HEK293T (cell line): ENCODE results near the gene PATL2.
"Not testable (repeated sequence)": the region's sequence is repeated elsewhere in the genome, so short reads cannot be mapped to it uniquely, and the experiment has no call there.

Experiments used
- CTCF ChIA-PET: fragments of 350-600 bp; formaldehyde crosslinking; extraction: SDS; loops from one replicate; lab custom pipeline; 2021; ENCODE audit warnings: antibody characterized with exemption, inconsistent platforms; lab: Yijun Ruan, JAX
- POLR2A ChIA-PET: fragments of 350-600 bp; formaldehyde crosslinking; extraction: SDS; loops from one replicate; lab custom pipeline; 2020; ENCODE audit warnings: antibody characterized with exemption, inconsistent platforms; lab: Yijun Ruan, JAX
- DNase-seq: peaks from one replicate; pipeline ENCODE4 v3.0.0; 2012; ENCODE audit warnings: mixed read lengths; ENCODE audit errors: extremely low spot score
- ARNT ChIP-seq: fragments of 450-650 bp; IDR thresholded peaks from 2 replicates; pipeline ENCODE4 v1.6.1; 2017; ENCODE audit warnings: mild to moderate bottlenecking
- BHLHE40 ChIP-seq: fragments of 450-650 bp; IDR thresholded peaks from 2 replicates; pipeline ENCODE4 v1.6.1; 2016; ENCODE audit warnings: mild to moderate bottlenecking, moderate library complexity, borderline replicate concordance
- CTBP1 ChIP-seq: fragments of 450-650 bp; IDR thresholded peaks from 2 replicates; pipeline ENCODE4 v1.6.1; 2016; ENCODE audit warnings: borderline replicate concordance
- ELF4 ChIP-seq: fragments of 450-650 bp; IDR thresholded peaks from 2 replicates; pipeline ENCODE4 v1.6.1; 2017; ENCODE audit warnings: antibody characterized with exemption
- FOXA1 ChIP-seq: fragments of 450-650 bp; IDR thresholded peaks from 2 replicates; pipeline ENCODE4 v1.6.1; 2016; ENCODE audit warnings: mild to moderate bottlenecking
- FOXK2 ChIP-seq: fragments of 450-650 bp; IDR thresholded peaks from 2 replicates; pipeline ENCODE4 v1.6.1; 2016; ENCODE audit warnings: mild to moderate bottlenecking
- FOXM1 ChIP-seq: fragments of 450-650 bp; IDR thresholded peaks from 2 replicates; pipeline ENCODE4 v1.6.1; 2017; ENCODE audit warnings: mild to moderate bottlenecking, borderline replicate concordance
- HDGF ChIP-seq: fragments of 450-650 bp; IDR thresholded peaks from 2 replicates; pipeline ENCODE4 v1.6.1; 2017; ENCODE audit warnings: antibody characterized with exemption, borderline replicate concordance
- L3MBTL2 ChIP-seq: fragments of 450-650 bp; conservative IDR thresholded peaks from 2 replicates; pipeline ENCODE4 v1.6.1; 2016; ENCODE audit warnings: mild to moderate bottlenecking
- LEF1 ChIP-seq: fragments of 450-650 bp; IDR thresholded peaks from 2 replicates; pipeline ENCODE4 v1.6.1; 2017; ENCODE audit warnings: mild to moderate bottlenecking, borderline replicate concordance
- NFRKB ChIP-seq: fragments of 450-650 bp; IDR thresholded peaks from 2 replicates; pipeline ENCODE4 v1.6.1; 2016; ENCODE audit warnings: mild to moderate bottlenecking, moderate library complexity
- SP1 ChIP-seq: fragments of 450-650 bp; IDR thresholded peaks from 2 replicates; pipeline ENCODE4 v1.6.1; 2017
- SUZ12 ChIP-seq: fragments of 450-650 bp; IDR thresholded peaks from 2 replicates; pipeline ENCODE4 v1.6.1; 2016; ENCODE audit warnings: mild to moderate bottlenecking
- TARDBP ChIP-seq: fragments of 450-650 bp; IDR thresholded peaks from 2 replicates; pipeline ENCODE4 v1.6.1; 2016
- ZNF384 ChIP-seq: fragments of 450-650 bp; IDR thresholded peaks from 2 replicates; pipeline ENCODE4 v1.6.1; 2016
- TF ChIP-seq, protein P1 (sequence below): fragments of 450-650 bp; IDR thresholded peaks from 2 replicates; pipeline ENCODE4 v1.6.1; 2016

PATL2 gene

DNA sequence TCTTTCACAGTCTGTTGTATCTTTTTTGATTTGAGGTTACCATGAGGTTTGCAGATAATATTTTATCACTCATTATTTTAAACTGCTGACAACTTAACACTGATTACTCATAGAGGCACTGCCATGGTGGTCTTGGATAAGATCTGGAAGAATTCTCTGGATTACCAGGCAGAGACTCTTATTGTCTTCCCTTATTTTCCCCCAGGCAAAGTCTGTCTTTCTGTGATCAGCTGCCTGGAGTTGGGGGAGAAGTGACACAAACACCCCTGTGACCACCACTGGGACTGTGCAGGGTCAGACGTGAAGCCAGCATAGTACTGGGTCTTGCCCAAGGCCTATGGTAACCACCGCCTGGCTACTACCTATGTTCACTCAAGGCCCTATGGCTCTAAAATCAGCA, 4.7 kb downstream of the PATL2 start:
- TF ChIP-seq CTBP1: no peak
- TF ChIP-seq FOXM1: no peak
- TF ChIP-seq L3MBTL2: no peak
- TF ChIP-seq LEF1: no peak
- no peak for TF ChIP-seq BHLHE40
- no peak for TF ChIP-seq ELF4
- ChIA-PET CTCF (interaction anchor here (0.7 to 1.4 kb wide), 2 partner anchors 32 to 215 kb away, joined by 3 to 4 read pairs; no protein-coding TSS in a partner anchor), POLR2A (no interaction called here)
- DNase-seq: no peak

DNA sequence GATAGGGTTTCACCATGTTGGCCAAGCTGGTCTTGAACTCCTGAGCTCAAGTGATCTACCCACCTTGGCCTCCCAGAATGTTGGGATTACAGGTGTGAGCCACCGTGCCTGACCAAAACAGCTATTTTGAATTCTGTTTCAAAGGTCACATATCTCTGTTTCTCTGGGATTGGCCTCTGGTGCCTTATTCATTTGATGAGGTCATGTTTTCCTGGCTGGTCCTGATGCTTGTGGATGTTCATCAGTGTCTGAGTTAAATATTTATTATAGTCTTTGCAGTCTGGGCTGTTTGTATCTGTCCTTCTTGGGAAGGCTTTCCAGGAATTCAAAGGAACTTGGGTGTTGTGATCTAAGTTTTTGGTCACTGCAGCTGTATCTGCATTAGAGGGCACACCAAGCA, 5.1 kb downstream of the PATL2 start:
- TF ChIP-seq FOXK2 (no peak), SP1 (no peak), HDGF (no peak), ELF4 (no peak), FOXA1 (no peak), BHLHE40 (no peak), ARNT (no peak), FOXM1 (no peak)
- TF ChIP-seq, protein P1, sequence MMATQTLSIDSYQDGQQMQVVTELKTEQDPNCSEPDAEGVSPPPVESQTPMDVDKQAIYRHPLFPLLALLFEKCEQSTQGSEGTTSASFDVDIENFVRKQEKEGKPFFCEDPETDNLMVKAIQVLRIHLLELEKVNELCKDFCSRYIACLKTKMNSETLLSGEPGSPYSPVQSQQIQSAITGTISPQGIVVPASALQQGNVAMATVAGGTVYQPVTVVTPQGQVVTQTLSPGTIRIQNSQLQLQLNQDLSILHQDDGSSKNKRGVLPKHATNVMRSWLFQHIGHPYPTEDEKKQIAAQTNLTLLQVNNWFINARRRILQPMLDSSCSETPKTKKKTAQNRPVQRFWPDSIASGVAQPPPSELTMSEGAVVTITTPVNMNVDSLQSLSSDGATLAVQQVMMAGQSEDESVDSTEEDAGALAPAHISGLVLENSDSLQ: no peak
- DNase-seq: no peak
- CTCF ChIA-PET: interaction anchor here (1.4 kb wide), 1 partner anchor 33 kb away, joined by 3 read pairs; no protein-coding TSS in a partner anchor
- POLR2A ChIA-PET: interaction anchor here (1.0 kb wide), 1 partner anchor 43 kb away, joined by 3 read pairs; no protein-coding TSS in a partner anchor

DNA sequence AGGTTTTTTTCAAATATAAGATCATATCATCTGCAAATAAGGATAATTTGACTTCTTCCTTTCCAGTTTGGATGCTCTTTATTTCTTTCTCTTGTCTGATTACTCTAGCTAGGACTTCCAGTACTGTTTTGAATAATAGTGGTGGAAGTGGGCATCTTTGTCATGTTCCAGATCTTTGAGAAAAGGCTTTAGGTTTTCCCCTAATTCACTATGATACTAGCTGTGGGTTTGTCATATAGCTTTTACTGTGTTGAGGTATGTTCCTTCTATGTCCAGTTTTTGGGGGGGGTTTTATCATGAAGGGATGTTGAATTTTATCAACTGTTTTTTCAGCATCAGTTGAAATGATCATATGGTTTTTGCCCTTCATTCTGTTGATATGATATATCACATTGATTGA, 10.4 kb downstream of the PATL2 start:
- CTCF ChIA-PET, POLR2A ChIA-PET, DNase-seq: not testable (repeated sequence)

DNA sequence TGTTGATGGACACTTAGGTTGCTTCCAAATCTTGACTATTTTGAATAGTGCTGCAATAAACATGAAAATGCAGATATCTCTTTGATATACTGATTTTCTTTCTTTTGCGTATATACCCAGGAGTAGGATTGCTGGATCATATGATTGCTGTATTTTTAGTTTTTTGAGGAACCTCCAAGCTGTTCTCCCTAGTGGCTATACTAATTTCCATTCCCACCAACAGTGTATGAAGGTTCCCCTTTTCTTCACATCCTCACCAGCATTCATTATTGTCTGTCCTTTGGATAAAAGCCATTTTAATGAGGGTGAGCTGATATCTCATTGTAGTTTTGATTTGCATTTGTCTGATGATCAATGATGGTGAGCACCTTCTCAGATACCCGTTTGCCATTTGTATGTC, 12.5 kb downstream of the PATL2 start:
- ChIA-PET POLR2A (no interaction called here), CTCF (no interaction called here)
- DNase-seq: no peak
- no peak for TF ChIP-seq BHLHE40
- TF ChIP-seq ARNT: no peak
- TF ChIP-seq L3MBTL2: no peak
- no peak for TF ChIP-seq HDGF

DNA sequence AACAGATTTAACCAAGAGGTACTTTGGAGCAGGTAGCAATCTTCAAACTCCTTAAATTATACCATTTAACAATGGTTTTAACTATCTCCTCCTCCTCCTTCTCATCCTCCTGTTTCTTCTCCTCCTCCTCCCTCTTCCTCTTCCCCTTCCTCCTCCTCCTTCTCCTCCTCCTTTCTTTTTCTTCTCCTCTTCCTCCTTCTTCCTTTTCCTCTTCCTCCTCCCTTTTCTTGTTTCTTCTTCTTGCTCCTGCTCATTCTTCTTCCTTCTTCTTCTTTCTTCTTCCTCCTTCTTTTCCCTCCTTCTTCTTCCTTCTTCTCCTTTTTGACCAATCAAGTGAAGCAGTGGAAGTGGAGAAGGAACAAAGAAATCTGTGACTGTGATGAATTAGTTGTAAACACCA, 14.1 kb downstream of the PATL2 start:
- no peak for TF ChIP-seq FOXK2
- TF ChIP-seq, protein P1: no peak
- no peak for TF ChIP-seq ELF4
- TF ChIP-seq CTBP1: no peak
- TF ChIP-seq ARNT: no peak
- TF ChIP-seq NFRKB: no peak
- no peak for TF ChIP-seq HDGF
- no peak for TF ChIP-seq LEF1
- no peak for TF ChIP-seq ZNF384
- TF ChIP-seq SUZ12: no peak
- no peak for TF ChIP-seq L3MBTL2
- no peak for TF ChIP-seq SP1
- TF ChIP-seq BHLHE40: no peak
- TF ChIP-seq TARDBP: no peak
- no peak for TF ChIP-seq FOXM1
- ChIA-PET POLR2A (interaction anchor here (0.7 to 1.2 kb wide), 2 partner anchors 15 to 32 kb away, joined by 4 to 5 read pairs; no protein-coding TSS in a partner anchor), CTCF (no interaction called here)
- DNase-seq: no peak

DNA sequence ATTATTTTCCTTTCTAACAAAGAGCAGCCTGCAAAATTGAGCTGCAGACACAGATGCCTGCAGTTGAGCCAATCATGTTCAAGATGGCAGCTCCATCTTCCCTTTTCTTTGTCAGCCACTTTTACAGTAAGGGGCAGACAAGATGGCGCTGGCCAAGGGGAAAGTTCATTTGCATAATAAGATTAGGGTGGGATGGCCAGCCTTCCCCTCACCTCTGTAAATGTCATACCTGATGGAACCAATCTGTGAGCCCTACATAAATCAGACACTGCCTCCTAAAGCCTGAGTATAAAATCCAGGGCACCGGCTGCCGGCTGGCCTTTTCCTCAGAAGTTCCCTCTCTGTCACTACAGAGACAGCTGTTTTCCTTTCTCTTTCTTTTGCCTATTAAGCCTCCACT, 15.8 kb downstream of the PATL2 start:
- CTCF ChIA-PET: no interaction called here
- TF ChIP-seq ELF4 (no peak), CTBP1 (no peak), FOXA1 (no peak), L3MBTL2 (no peak), LEF1 (no peak), SUZ12 (no peak), FOXK2 (no peak), SP1 (no peak), TARDBP (no peak), FOXM1 (no peak), HDGF (no peak), ZNF384 (no peak), NFRKB (no peak), BHLHE40 (no peak), ARNT (no peak)
- TF ChIP-seq, protein P1: no peak
- POLR2A ChIA-PET: no interaction called here
- no peak for DNase-seq

DNA sequence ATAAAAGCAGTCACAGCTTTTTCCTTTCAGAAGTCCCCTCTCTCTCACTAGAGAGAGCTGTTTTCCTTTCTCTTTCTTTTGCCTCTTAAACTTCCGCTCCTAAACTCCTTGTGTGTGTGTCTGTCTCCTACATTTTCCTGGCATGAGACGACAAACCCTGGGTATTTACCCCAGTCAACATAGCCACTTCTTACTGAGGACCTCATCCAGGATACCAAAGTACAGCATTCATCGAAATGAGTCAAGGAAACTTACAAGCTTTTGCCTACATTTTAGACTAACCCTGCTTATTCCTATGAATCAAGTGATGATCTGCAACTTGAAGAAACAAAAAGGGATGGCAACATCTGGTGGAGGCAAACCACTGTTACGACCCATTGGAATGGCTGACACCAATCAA, 16.7 kb downstream of the PATL2 start:
- TF ChIP-seq L3MBTL2 (no peak), HDGF (no peak), SP1 (no peak), SUZ12 (no peak), ELF4 (no peak), NFRKB (no peak), CTBP1 (no peak), LEF1 (no peak)
- TF ChIP-seq, protein P1: no peak
- no peak for DNase-seq
- ChIA-PET CTCF (no interaction called here), POLR2A (no interaction called here)
